ENCODE data around the gene PLCH1. TPM values are rescaled to one million over a fixed set of nuclear protein-coding genes. Genes with fewer than 3 reads are reported as not detected.

The PLCH1 gene
- total and polyA plus RNA-seq, 2 of the 8 experiments (the other 6 are each of a cell fraction or from before 2014, with no cell fraction given), result 5.8 to 17.2 TPM

DNA sequence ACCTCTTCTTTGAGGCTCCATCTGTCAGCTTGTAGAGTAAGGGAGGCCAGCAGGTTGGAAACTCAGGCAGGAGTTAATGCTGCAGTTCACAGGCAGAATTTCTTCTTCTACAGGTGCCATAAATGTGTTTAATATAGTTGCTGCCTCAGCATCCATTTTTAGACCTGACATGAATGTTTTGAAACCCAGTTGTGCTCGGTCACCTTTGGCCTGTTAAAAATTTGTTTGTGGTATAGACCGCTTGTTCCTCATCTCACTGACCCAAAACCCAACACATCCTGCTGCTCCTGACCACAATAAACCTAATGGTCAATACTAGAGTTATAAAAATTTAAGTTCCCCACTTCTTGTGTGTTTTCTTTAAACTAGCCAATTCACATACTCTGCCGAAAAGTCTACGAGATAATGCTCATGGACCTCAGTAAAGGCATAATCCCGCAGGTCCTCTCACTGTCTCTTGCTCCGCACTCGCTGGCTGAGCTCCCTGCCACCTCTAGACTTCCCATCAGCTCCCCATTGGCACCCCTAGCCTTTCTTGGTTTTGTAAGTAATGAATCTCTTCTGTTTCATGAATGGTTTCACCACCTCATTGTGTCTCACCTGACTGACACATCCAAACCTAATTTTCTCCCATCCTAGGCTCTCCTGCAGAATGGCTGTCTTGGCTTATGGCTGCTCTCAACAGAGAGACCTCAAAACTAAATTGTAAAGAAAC lies 312.9 kb downstream of the PLCH1 start:
- no peak overlapping the region for H3K4me2 ChIP-seq (ENCODE audit: insufficient read depth in 1 of 2, low read depth in 2 of 2, low read length in 2 of 2)
- H4K8ac ChIP-seq (ENCODE audit: extremely low read depth, insufficient read depth, low read length), result no peak overlapping the region
- no peaks in the 10 kb centered on the region for H3K23me2 ChIP-seq (ENCODE audit: low read depth, low read length)
- H3K9ac ChIP-seq (replicated peaks in 1 of 4; ENCODE audit: extremely low read depth in 1 of 4, low read depth in 3 of 4, low read length in 3 of 4), result no peak overlapping the region
- H4K20me1 ChIP-seq (replicated peaks in 1 of 2; ENCODE audit: control insufficient read depth in 1 of 2, insufficient read depth in 2 of 2, low read length in 2 of 2), result no peaks in the 10 kb centered on the region
- H2BK120ac ChIP-seq (replicated peaks; ENCODE audit: low read depth, low read length), result no peak overlapping the region
- H2BK12ac ChIP-seq (ENCODE audit: low read depth, low read length), result no peak overlapping the region
- H3K9me3 ChIP-seq (ENCODE audit: insufficient read depth in 2 of 2, low read depth in 1 of 2, low read length in 1 of 2), result no peaks in the 10 kb centered on the region
- CTCF ChIA-PET (ENCODE audit: partially characterized antibody), result interaction anchor here (2.8 kb wide), 1 partner anchor 10 kb away, joined by 10 read pairs; no protein-coding TSS in a partner anchor
- H3K4me1 ChIP-seq (replicated peaks in 1 of 4; ENCODE audit: control insufficient read depth in 3 of 4, insufficient read depth in 4 of 4, low read length in 3 of 4), result peaks cover 0 to 1% (median 0%) of the 10 kb centered on the region in 4 experiments; a peak in 1 of 7 replicates
- no peaks in the 10 kb centered on the region for H3K79me2 ChIP-seq (ENCODE audit: control insufficient read depth in 1 of 2, insufficient read depth in 2 of 2, low read length in 2 of 2)
- H3K36me3 ChIP-seq (ENCODE audit: control insufficient read depth in 2 of 4, insufficient read depth in 4 of 4, low read length in 3 of 4), result no peaks in the 10 kb centered on the region
- no peak overlapping the region for H2BK5ac ChIP-seq (ENCODE audit: low read depth, low read length)
- no peak for FAIRE-seq
- H4K91ac ChIP-seq (replicated peaks; ENCODE audit: insufficient read length, low read length), result no peak overlapping the region
- H2BK20ac ChIP-seq (ENCODE audit: low read length), result no peak overlapping the region
- H3K27me3 ChIP-seq (replicated peaks in 1 of 4; ENCODE audit: control insufficient read depth in 3 of 4, extremely low read depth in 1 of 4, insufficient read depth in 3 of 4, low read length in 3 of 4), result no peaks in the 10 kb centered on the region
- no peak overlapping the region for H2BK15ac ChIP-seq (ENCODE audit: low read length)
- H3K14ac ChIP-seq (ENCODE audit: insufficient read length), result no peak overlapping the region
- H2AK5ac ChIP-seq (ENCODE audit: low read depth, low read length), result no peak overlapping the region
- H4K5ac ChIP-seq (ENCODE audit: insufficient read length, low read depth, low read length), result no peak overlapping the region
- H3K4me3 ChIP-seq (ENCODE audit: extremely low read depth in 1 of 4, insufficient read depth in 2 of 4, low read depth in 3 of 4, low read length in 4 of 4), result no peak overlapping the region
- DNase-seq (ENCODE audit: low read depth in 1 of 2, low spot score in 2 of 2), result no peak
- no peaks in the 10 kb centered on the region for H3K79me1 ChIP-seq (ENCODE audit: low read depth, low read length)
- 75% methylated on average over 7 of the region's 7 CpGs; no CpG with 5 or more reads in 1 of the 2 experiments for WGBS, 2 experiments (ENCODE audit: extremely low coverage in 1 of 2, insufficient coverage in 1 of 2, insufficient read length in 1 of 2, insufficient replicate concordance in 2 of 2, low coverage in 1 of 2, low lambda C conversion rate in 2 of 2, missing lambda C conversion rate in 1 of 2)
- H3K27ac ChIP-seq (ENCODE audit: low read depth, low read length), result no peak overlapping the region
- H3K18ac ChIP-seq (ENCODE audit: extremely low read depth, low read length), result no peak overlapping the region
- H2AFZ ChIP-seq (ENCODE audit: low read length), result no peak overlapping the region
- POLR2A ChIA-PET (ENCODE audit: partially characterized antibody), result no interaction called here
- H3K56ac ChIP-seq (replicated peaks; ENCODE audit: insufficient read length, low read depth, low read length), result no peak overlapping the region
- no peak overlapping the region for H3K4ac ChIP-seq (replicated peaks; ENCODE audit: insufficient read length, low read depth, low read length)
- H3K23ac ChIP-seq (ENCODE audit: insufficient read length), result no peak overlapping the region
- no peak for TF ChIP-seq EGR1 (IDR thresholded peaks at IDR 0.05; ENCODE audit: borderline replicate concordance, low read depth, low read length)
- TF ChIP-seq, protein P1, sequence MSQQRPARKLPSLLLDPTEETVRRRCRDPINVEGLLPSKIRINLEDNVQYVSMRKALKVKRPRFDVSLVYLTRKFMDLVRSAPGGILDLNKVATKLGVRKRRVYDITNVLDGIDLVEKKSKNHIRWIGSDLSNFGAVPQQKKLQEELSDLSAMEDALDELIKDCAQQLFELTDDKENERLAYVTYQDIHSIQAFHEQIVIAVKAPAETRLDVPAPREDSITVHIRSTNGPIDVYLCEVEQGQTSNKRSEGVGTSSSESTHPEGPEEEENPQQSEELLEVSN (IDR thresholded peaks at IDR 0.05), result no peak
- TF ChIP-seq, protein P2, sequence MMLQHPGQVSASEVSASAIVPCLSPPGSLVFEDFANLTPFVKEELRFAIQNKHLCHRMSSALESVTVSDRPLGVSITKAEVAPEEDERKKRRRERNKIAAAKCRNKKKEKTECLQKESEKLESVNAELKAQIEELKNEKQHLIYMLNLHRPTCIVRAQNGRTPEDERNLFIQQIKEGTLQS (IDR thresholded peaks at IDR 0.05; ENCODE audit: insufficient read depth, low read depth, low read length), result no peak
- TF ChIP-seq RNF2 (IDR thresholded peaks at IDR 0.05; ENCODE audit: borderline replicate concordance, low read depth, low read length, missing control alignments, poor library complexity, severe bottlenecking), result no peak
- TF ChIP-seq SIRT6 (IDR thresholded peaks at IDR 0.05; ENCODE audit: low read length), result no peak
- TF ChIP-seq EP300 (IDR thresholded peaks at IDR 0.05; ENCODE audit: borderline replicate concordance in 1 of 2, low read depth in 2 of 2, low read length in 2 of 2), result no peak
- TF ChIP-seq POLR2AphosphoS5 (IDR thresholded peaks at IDR 0.05; ENCODE audit: low read depth, low read length), result no peak
- no peak for TF ChIP-seq HDAC2 (IDR thresholded peaks at IDR 0.05; ENCODE audit: borderline replicate concordance in 1 of 2, low read depth in 2 of 2, low read length in 2 of 2)
- no peak for TF ChIP-seq SP2 (IDR thresholded peaks at IDR 0.05; ENCODE audit: low read length)
- no peak for TF ChIP-seq RAD21 (IDR thresholded peaks at IDR 0.05 in 1 of 2, conservative IDR thresholded peaks at IDR 0.05 in 1 of 2; ENCODE audit: low read depth in 2 of 2, low read length in 2 of 2)

Measured in H1 (cell line).